ENCODE measurements around the gene SPTBN2.

The SPTBN2 gene

DNA sequence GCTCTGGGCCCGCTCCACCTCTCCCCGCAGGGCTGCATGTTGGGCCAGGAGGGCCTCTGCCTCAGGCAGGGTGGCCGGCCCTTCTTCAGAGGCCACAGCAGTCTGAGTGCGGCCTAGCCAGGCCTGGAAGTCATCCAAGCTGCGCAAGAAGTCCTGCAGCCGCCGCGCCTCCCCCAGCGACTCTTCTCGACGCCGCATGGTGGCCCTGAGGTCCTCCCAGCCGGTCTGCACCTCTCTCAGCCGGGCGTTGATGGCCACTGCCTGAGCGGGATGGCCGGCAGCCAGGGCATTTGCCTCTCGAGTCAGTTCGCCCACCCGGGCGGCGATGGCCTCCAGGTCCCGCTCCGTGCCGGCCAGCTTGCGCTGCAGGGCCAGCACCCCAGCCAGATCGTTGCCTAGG is 28.3 kb downstream of the SPTBN2 start:
- no peak for DNase-seq

DNA sequence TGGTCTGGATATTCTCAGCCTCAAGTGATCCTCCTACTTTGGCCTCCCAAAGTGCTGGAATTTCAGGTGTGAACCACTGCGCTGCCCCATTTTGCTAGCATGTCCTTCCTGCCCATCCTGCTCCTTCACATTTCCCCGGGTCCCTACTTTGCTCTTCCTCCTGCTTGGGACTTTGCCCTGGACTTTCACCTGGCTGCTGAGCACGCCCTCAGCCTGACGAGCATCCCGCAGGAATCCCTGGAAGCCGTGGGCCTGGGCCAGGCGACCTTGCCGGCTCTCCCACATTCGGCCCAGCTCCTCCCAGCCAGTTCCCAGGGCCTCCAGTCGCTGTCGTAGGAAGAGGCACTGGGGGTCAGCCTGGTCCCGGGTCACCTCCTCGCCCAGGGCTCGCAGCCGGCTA is 28.7 kb downstream of the SPTBN2 start:
- no peak for DNase-seq

DNA sequence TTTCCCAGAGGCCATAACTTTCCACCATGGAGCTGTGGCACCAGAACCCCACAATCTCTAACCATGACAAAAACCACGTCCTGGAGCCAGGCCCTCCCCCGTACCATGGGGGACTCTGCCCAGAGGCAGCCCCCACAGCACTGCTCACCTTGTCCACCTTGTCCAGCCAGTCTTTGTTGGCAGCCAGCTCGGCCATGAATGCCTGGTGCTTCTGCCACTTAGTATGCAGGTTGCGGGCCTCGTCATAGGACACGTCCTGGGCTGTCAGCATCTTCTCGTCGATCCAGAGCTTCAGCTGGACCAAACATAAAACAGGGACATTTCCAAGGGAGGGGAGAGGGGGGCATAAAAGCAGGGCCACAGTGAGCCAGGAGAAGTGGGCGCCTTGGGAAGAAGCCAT is 30.5 kb downstream of the SPTBN2 start:
- DNase-seq, result no peak

DNA sequence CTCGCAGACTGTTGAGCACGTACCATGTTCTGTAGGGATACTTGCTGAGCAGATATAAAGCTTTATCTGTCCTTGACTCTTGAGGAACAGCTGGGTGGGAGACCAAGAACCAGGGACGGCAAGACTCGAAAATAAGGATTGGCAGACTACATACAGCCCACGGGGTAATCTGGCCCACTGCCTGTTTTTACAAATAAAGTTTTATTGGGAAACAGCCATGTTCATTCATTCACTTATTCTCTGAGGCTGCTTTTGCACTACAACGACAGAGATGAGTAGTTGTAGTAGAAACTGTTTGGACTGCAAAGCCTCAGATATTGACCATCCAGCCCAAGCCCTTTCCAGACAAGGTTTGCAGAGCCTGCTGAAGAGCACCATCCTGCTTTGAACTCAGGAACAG is 31.0 kb downstream of the SPTBN2 start:
- no peak for DNase-seq

DNA sequence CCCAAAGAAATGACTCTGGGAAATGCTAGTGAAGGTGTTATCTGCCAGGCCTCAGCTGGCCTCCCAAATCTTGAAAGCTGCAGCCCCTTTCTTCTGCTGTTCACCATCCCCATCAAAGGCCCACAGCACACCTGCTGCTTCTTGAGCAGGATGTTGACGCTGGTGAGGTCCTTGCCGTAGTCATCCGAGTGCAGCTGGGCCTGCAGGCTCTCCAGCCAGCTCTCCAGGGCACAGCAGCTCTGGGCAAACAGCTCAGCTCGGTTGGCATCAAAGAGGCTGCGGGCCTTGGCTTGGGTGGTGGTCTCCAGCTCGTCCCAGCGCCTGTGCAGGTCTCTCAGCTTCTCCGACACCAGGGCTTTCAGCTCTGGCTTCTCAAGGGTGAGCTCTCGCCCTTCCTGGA is 32.9 kb downstream of the SPTBN2 start:
- DNase-seq, result no peak

DNA sequence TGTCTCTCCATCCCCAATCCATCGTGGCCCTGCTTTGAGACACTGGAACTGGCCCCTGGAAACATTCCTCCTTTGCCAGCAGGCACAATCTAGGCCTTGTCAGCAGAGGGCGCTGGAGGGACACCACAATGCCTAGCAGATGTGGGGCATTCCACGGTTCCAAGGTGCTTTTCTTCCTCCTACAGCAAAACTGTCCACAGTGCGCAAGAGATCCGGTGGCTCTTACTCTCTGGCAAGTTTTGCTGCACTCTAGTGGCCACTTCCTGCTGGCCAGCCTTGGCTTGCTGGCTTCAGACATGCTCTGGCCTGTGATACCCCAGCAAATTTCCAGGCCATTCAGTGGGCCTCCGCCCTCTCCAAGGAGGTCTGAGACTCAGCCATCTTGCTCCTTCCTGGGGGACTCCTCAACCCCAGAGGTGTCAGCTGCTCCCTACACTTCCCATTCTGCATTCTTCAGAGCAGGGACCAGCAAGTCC is 34.2 kb downstream of the SPTBN2 start:
- peak; percentile 83 for DNase-seq

DNA sequence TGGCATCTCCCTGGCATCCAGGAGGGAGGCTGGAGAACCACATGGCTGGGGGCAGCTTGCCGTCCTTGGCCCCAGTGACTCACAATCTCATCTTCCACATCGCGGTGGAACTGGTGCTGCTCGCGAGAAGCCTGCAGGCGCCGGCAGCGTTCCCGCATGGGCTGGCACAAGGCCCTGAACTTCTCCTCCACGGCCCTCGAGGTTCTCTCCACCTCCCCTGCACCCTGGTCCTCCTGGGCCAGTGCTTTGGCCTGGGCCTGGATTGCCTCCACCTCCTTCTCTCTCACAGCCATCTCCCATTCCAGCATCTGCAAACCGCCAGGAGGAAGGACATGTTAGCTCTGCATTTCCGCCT is 35.0 kb downstream of the SPTBN2 start:
- no peak for DNase-seq

DNA sequence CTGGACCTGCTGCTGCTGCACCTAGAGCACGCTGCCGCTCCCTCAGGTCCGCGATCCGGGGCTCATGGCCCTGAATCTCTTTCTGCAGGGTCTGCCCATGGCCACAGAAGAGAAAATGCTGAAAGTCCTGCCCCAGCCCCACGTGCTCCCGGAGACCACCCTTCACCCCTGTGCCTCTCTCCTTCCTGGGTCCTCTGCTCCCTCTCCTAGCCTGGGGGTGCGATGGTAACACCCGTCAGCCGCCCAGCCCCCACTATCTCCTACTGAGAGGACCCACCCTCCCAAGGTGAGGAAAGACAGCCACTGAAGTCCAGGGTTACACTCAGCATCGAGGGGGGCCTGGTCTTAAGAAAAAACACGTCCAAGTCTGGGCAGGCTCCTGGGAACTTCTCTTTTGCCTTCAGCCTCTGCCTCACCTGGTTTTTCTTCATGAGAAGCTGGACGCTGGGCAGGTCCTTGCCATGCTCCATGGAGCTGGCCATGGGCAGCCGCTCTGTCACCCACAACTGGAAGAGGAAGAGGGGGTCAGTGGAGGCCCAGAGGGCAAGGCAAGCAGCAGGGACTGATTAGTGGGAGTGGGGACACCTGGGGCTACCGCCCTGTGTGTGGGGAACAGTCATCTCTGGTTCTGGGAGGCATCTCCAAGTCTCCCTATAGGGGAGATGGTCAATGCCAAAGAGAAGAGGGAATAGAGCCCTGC is 35.5 kb downstream of the SPTBN2 start:
- no peak for DNase-seq

DNA sequence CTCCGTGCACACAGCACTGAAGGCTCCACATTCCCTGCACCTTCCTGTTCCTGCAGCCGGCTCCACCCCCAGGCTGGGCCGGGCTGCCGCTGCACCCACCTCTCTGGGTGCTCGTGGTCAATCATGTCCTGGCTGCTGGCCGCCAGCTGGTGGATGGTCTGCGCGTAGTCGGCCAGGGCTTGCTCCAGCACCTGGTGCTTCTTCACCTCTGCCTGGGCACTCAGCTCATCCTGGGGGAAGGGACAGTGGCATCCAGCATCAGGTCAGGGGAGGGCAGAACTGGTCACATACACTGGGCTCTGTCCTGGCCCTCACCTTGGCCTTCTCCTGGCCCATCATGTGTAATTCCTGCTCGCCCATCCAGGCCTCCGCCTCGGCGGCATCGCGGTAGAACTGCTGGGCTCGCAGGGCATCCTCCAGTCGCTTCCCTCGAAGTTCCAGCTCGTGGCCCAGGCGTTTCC is 36.1 kb downstream of the SPTBN2 start:
- no peak for DNase-seq

DNA sequence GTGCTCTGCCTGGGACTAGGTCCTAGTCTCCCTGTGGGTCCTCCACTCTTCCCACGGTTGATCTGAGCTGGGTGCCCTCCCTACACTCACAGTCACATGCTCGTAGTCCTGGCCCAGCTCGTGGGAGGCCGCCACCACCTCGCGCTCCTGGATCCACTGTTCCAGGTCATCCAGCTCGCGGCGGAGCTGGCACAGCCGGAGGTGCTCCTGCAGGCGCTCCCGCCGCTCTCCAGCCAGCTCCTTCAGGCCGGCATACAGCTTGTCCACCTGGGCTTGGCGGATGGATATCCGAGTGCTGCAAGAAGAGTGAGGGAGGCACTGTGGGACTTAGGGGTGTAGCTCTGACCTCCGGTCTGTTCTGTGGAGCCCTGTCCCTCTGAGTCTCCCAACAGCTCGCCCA is 36.6 kb downstream of the SPTBN2 start:
- DNase-seq, result no peak

DNA sequence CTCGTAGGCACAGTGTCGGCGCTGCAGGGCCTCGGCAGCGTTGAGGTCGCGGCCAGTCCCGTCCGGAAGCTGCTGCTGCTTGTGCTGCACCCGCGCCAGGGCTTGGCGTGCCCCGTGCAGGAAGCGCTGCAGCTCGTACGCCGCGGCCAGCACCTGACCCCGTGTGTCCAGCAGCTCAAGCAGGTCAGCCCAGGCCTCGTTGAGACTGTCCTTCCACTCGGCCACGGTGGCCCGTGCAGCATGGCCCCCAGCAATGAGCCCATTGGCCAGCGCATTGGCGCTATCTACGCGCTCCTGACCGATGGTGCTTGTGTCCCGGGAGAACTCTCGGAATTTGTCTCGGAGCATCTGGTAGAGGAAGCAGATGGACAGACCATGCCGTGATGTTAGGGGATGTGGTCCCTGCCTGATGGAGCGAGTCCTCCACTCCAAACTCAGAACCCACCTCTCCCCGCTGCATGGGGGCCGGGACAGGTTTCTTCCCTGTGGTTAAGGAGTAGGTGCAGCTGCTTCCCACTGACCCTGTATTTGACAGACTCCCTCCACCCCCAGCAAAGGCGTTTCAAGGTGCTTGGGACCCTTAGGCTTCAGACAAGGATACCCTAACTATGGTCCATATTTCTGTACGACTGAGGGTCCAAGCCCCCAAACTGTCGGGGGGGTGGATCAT is 37.6 kb downstream of the SPTBN2 start:
- DNase-seq, result no peak

DNA sequence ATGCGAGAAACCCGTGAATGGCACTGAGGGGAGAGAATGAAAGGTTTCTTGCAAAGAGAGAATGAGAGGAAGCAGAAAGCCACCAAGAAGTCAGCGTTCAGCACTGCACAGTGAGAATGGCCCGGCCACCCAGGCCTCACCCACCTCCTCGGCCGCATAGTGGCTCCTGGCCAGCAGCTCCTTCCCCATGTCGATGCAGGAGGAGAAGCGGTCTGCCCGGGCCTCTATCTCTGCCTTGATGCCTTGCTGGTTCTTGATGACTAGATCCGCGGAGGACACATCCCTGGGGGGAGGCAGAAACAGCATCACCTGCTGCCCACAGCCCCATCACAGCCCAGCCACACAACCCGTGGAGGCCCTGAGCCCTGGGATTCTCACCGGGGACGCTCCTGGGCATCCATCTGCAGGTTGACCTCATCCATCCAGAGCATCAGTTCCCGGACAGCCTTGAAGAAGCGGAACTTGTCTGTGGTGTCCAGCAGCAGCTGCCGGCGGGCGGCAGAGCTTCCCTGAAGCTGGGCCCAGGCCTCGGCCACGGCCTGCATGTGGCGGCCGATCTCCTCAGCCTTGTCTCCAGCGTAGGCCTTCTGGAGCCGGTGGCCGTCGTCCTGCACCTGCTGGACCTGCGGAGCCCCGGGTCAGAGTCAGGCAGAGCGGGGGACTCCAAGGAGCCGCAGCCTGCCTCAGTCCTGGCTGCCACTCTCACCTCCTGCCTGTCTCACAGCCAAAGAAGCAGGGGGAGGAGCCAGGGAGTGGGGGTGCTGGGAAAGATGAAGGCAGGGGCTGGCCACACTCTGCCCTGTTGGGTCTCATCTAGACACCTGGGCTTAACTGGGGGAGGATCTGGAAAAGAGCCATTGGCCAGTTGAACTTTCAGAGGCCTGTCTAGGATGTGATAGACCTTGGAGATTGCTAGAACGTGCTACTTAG is 39.1 kb downstream of the SPTBN2 start:
- no peak for DNase-seq

DNA sequence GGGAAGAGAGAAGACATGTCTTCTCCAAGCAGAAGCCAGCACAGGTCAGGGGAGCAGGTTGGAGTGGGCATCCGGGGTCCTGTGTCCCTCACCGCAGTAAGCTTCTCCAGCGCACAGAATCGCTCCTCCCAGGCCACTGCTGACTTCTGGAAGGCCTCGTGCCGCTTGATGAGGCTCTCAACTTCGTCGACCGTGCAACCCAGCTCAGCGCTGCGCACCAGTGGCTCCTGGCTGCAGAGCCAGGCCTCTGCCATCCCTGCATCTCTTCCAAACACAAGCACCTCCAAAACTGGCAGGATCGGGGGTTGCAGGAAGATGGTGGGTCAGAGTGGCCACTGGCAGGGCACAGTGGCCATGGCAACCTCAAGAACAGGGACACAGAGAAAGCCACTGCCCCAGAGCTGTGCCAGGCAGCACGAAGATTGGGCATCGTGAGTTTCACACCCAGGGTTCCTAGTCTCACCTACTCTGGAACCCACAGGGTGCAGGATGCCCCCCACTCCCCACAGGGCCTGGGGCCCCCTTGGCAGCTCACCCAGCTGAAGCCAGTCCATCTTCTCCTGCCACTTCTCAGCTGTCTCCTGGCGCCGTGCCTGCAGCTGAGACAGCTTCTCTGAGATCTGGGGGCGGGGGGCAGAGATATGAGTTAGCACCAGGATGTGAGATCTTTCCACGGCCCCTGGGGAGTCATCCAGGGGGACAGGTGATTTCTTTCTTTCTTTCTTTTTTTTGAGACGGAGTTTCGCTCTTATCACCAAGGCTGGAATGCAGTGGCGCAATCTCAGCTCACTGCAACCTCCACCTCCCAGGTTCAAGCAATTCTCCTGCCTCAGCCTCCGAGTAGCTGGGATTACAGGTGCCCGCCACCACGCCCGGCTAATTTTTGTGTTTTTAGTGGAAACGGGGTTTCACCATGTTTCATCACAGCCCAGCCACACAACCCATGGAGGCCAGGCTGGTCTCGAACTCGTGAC is 40.2 kb downstream of the SPTBN2 start:
- DNase-seq, result no peak

DNA sequence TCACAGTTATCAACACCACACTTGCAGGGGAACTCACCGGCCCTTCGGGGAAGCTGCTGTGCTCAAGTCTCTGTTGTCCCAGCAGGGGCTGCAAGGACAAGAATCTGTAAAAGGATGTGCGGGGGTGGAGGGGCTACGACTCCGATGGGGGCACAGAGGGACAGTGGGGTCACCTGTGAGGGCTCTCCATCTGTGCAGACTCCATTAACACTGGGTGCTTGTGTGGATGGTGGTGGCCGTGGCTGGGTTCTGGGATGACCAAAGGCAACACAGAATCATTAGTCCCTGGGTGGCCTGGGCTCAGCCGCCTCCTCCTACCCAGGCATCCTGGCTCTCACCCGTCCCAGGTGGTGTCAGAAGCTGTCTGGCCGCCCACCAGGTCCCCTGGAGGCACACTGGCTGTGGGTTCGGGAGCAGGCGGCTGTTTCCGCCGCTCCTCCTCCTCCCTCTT is 41.2 kb downstream of the SPTBN2 start:
- DNase-seq, result no peak

DNA sequence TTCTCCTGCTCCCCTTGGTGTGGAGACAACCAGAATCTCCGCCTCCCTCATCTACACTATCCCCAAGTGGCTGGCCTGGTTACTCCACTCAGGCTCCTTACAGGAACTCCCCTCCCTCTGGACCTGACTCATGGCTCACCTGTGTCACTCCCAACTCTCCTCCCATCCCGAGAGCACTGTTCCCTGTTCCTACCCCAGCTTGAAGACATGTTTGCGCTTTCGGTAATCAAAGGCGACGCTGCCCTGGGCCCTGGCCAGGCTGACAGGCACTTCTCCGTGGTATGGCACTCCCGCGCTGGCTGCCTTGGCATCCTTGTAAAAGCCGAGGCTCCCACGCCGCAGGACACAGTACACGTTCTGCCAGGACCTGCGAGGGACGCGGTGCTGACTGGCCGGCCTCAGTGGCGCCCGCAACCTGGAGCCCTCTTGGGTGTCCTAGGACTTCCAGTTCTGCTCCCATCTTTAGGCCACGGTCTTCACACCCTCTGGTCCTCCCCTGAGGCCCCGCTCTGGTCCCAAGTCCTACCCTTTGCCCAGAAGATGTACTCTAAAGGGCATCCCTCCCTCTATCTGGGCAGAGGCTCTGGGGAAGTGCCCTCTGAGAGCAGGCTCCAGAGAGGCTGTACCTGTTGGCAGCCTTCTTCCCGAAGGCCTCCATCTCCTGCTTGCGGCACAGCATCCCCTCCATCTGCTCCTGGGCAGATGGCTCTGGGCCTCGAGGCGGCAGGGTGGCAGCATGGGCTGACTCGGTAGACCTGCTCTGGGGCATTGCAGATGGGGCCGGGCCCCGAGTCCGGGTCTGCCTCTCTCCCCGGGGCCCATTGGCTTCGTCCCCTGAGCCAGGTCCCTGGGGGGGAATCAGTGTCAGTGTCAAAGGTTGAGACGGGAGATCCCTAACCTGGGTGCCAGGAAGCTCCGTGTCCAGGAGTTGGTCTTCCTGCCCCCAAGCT is 41.9 kb downstream of the SPTBN2 start:
- DNase-seq, result no peak

DNA sequence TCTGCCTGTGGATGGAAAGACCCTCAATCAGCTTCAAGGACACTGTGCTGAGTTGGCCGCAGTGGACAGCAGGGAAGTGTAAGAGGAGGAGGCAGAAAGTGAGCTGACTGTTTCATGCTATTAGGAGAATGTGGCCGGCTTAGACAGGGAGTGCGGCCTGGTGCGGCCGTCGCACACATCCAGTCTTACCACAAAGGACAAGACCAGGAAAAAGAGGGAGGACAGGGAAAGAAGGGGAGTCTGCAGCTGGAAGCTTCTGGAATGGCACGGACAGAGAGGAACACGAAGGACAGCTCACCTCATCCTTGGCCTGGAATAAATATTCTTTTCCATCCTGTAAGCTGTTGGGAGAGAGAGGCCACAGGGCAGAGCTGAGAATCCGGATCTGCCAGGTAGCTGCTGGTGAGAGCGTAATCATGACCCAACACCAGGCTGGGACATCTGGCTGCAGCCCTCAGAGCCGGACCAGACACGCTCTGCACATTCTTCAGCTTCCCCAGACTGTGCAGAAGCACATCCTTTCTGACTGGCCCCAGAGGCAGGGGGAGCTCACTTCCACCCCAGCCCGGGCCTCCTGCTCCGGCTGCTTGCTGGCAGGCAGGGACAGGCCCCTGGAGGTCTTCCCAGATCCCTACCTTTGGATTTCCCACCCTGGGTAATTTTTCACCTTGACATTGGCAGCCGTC is 42.8 kb downstream of the SPTBN2 start:
- DNase-seq, result no peak

DNA sequence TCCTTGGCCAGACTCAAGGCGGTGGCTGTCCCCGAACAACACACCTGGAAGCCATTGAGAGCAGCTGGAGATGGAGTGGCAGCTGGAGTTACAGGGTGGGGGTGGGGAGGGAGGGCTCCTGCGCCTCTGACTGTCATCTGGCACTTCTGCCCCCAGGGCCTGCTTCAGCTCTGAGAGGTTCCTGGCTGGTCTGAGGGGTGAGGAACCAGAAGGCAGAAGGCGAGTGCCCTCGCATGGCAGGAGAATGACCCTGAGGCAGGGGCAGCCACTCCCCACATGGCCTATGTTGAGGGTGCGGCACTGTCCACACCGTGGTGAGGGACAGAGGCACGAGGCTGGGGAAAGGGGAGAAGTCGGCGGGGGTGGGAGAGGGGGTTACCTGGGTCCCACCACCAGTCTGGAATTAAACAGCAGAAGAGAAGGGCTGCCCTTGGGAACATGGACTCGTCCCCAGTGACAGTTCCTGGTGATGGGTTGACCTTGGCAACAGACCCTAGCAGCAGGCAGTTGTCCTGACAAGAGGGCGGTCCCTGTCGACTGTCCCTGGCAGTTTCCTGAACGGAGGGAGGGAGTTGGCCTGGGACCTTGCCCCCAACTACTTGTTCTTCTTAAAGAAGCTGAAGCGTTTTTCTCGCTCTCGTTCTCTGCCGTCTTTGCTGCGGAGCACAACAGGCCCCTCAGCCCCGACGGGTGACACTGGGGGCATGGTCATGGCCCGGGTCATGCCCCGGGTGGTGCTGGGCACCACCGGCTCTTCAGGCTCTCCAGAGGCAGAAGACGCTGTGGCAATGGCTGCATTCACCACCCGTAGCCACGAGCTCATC is 43.5 kb downstream of the SPTBN2 start:
- DNase-seq, result no peak

DNA sequence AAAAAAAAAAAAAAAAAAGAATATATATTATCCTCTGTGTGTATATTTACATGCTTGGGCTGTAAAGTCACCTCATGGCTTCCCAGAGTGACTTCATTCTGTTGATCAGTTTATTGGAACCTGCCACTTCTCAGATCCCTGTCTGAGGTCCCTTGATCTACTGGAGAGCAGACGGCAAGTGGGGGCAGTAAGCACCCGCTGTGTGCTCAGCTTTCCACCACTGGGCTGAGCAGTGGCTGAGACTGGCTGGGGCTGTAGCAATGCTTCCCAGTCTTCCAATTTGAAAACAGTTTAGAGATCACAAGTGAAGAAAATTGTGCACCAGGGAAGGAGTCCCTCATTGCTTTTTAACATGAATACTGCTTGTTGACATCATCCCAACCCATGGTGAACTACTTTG is 44.4 kb downstream of the SPTBN2 start:
- no peak for DNase-seq

DNA sequence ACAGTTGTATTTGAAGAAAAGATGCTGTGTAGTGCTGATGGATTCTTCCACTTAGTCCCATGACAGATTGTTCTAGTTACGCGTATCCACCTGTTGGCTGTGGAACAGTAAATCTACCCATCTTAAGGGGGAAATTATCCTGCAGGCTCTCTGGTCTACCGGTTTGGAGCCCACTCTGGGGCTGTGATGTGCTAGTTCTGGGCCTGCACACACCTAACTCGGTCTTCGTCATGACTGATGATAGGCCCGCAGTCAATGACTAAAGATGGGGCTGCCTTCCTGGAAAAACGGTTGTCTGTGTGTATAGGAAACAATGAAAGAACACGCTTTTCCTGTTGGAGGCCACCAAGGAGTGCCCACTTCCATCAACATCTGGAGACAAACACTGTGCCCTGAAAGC is 45.1 kb downstream of the SPTBN2 start:
- DNase-seq, result no peak
